Stimulated activated CD8-positive, alpha-beta memory T cell treated with anti-CD3 and anti-CD28 coated beads, Interleukin-12 subunit alpha, Interleukin-12 subunit beta, amount 100 ng/mL, for 24 hours (primary cell): ENCODE results near the gene TAF1.
A peak's percentile ranks its signal among the peaks of the same experiment; 100 is the strongest.
"Not testable (repeated sequence)": the region's sequence is repeated elsewhere in the genome, so short reads cannot be mapped to it uniquely, and the experiment has no call there.

Experiments used
- DNase-seq: peaks from one replicate; pipeline ENCODE4 v3.0.0-alpha.2; 2020; ENCODE audit errors: extremely low read depth

The TAF1 gene

DNA sequence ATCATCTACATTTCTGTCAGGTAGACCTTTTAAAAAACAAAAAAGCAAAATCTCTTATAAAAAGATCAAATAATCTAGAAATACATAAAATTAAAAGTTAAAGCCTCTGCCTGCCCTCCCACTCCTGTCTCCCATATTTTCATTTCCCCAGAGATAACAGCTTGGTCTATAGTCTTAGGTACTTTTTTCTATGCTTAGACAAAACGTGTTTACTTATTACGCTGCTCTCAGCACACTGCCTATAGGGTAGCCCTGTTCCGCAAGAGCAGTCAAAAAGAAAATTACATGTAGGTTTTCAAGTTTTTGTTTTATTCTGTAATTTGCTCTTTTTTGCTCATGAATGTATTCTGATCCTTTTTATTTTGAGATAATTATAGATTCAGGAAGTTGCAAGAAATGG, 73.3 kb downstream of the TAF1 start:
- no peak for DNase-seq

DNA sequence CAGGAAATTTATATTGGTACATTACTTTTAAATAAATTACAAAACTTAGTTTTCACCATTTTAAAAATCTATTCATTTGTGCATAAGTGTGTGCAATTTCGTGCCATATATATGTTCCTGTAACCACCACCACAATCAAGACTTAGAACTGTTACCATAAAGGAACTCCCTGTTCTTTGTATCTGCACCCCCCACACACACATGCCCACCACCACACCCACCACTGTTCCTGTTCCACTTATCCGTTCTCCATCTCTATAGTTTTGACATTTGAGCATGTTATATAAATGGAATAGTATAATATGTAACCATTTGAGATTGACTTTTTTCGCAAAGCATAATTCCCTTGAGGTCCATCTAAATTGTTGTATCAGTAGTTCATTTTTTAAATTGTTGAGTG, 73.7 kb downstream of the TAF1 start:
- DNase-seq, result no peak

DNA sequence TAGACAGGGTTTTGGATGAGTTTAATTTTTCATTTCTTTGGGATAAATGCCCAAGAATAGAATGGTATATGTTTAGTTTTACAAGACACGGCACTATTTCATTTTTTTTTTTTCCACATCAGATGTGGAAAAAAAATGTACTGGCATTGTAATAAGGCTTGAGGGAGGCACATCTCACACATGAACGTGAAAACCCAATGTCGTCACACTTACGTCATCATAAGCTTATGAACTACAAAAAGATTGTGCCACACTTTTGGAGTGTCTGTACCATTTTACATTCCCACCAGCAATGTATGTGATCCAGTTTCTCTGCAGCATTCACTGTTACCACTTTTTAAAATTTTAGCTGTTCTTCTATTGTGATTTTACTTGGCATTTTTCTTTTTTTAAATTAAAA, 74.2 kb downstream of the TAF1 start:
- DNase-seq, result no peak

DNA sequence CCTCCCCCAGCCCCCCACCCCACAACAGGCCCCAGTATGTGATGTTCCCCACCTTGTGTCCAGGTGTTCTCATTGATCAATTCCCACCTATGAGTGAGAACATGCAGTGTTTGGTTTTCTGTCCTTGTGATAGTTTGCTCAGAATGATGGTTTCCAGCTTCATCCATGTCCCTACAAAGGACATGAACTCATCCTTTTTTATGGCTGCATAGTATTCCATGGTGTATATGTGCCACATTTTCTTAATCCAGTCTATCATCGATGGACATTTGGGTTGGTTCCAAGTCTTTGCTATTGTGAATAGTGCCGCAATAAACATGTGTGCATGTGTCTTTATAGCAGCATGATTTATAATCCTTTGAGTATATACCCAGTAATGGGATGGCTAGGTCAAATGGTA, 75.7 kb downstream of the TAF1 start:
- DNase-seq, result not testable (repeated sequence)

DNA sequence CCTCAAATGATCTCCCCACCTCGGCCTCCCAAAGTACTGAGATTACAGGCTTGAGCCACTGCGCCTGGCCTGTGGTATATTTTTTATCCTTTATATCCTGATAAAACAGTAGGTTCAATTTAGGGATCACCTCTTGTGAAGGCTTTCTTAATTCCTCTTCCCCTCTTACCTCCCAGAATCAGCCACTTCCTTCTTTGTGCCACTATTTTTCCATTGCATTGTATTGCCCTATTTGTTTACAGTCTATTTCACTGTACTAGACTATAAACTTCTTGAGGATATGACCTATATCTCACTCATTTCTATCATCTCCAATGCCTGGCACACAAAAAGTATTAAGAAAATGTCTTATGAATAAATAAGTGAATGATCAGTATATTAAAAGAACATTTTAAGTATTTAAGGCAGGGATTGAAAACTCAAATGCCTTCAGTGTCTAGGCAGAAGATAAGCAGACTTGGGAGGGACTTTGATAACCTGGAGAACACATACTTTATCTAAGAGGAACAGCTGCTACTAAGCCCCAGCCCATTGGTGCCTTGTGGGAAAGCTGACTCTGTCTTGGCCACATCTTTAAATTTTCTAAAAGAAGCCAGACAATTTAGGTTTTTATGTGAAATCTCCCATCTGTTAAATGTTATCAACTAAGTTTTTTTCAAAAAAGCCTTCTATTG, 84.4 kb downstream of the TAF1 start:
- no peak for DNase-seq

DNA sequence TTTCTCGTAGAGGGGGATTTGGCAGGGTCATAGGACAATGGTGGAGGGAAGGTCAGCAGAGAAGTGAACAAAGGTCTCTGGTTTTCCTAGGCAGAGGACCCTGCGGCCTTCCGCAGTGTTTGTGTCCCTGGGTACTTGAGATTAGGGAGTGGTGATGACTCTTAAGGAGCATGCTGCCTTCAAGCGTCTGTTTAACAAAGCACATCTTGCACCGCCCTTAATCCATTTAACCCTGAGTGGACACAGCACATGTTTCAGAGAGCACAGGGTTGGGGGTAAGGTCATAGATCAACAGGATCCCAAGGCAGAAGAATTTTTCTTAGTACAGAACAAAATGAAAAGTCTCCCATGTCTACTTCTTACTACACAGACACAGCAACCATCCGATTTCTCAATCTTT, 85.4 kb downstream of the TAF1 start:
- DNase-seq, result not testable (repeated sequence)

DNA sequence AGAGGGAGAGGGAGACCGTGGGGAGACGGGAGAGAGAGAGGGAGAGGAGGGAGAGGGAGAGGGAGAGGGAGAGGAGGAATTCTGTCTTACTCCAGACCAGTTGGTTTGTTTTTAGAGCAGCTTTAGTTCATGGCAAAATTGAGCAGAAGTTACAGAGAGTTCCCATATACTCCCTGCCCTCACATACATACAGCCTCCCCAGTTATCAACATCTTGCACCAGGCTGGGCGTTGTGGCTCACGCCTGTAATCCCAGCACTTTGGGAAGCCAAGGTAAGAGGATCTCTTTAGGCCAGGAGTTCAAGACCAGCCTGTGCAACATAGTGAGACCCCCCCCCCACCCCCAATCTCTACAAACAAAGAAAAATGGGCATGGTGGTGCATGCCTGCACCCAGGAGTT, 86.9 kb downstream of the TAF1 start:
- DNase-seq, result no peak

DNA sequence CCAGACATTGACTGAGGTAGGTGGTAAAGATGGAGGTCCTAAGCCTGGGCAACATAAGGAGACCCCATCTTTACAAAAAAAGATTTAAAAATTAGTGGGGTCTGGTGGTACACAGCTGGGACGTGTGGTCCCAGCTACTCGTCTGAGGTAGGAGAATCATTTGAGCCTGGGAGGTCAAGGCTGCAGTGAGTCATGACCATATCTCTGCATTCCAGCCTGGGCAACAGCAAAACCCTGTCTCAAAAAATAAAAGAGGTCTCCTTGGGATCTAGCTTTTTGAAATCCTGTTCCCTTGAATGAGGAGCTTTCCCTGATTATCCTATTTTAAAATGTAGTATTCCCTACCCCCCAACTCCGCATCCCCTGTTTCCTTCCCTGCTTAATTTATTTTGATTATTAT, 88.1 kb downstream of the TAF1 start:
- no peak for DNase-seq

DNA sequence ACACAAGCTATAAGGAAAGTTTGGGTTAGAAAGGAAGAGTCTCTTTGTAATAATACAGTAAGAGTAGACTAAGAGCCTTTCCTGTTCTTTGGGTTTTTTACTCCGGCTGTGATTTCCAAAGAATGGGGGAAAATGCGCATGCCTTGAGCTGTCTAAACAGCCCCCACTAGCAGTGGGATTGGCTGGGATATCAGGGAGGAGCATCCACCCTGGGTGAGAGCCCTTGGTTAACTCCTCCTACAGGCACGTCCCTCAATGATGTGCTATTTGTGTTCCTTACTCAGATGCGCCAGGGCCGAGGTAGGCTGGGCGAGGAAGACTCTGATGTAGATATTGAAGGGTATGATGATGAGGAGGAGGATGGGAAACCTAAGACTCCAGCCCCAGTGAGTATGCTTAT, 92.7 kb downstream of the TAF1 start:
- DNase-seq, result no peak

DNA sequence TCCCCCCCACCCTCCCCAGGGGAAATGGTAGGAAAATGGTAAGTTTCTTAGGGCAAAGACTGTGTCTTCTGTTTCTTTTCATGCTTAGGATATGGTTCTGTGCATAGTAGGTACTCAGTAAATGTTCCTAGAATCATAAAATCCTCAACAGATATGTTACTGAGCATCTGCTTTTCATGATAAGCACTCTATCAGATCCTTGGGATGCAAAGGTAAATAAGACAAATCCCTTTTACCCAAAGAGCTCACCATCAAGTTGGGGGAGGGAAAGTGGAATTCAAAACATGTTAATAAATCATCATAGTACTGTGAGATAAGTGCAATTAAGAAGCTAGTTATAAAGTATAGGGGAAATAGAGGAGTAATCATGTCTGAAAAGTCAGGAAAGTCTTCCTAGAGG, 98.8 kb downstream of the TAF1 start:
- no peak for DNase-seq

DNA sequence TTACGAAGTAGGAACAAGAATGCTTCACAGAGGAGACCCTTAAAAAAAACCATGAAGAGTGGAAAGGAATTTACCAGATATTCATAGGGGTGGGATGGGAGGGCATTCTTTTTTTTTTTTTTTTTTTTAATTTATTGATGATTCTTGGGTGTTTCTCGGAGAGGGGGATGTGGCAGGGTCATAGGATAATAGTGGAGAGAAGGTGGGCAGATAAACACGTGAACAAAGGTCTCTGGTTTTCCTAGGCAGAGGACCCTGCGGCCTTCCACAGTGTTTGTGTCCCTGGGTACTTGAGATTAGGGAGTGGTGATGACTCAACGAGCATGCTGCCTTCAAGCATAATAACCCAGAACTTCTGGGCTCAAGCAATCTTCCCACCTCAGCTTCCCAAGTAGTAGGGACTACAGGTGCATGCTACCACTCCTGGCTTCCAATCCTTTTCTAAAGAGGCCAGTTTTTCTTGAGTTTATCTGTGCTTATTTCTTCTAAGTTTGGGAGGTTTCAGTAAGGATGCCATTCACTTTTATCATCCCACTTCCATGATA, 100.9 kb downstream of the TAF1 start:
- no peak for DNase-seq

DNA sequence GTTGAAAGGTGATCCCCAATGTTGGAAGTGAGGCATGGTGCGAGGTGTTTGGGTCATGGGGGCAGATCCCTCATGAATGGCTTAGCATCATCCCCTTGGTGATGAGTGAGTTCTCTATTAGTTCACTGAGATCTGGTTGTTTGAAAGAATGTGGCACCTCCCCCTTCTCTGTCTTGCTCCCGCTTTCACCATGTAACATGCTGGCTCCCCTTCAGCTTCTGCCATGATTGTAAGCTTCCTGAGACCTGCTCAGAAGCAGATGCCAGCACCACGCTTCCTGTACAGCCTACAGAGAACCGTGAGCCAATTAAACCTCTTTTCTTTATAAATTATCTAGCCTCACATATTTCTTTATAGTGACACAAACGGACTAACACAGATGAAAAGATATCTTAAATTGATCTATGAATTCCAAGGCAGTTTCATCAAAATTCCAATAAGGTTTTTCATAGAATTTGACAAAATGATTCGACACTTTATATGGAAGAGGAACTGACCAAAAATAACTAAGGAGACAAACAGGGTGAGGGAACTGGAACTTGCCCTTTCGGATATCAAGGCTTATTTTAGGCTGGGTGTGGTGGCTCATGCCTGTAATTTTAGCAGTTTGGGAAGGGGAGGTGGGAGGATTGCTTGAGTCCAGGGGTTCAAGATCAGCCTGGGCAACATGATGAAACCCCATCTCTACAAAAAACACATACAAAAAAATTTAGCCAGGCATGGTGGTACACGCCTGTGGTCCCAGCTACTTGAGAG, 109.8 kb downstream of the TAF1 start:
- no peak for DNase-seq

DNA sequence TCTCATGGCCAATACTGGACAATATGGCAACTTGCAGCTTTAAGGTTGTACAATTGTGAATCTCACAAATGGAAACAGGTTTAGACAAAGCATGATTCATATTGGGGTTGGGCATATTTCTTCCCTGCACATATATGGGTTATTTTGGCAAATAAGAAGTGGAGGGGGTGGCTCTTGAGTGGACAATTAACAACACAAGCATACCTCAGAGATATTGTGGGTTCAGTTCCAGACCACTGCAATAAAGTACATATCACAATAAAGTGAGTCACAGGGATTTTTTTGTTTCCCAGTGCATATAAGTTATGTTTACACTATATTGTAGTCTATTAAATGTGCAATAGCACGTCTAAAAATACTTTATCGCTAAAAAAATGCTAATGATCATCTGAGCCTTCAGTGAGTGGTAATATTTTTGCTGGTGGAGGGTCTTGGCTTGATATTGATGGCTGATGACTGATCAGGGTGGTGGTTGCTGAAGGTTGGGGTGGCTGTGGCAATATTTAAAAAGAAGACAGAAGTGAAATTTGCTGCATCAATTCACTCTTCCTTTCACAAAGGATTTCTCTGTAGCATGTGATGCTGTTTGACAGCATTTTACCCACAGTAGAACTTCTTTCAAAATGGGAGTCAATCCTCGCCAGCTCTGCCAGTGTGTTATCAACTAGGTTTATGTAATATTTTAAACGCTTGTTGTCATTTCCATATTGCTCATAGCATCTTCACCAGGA, 116.2 kb downstream of the TAF1 start:
- DNase-seq, result no peak

DNA sequence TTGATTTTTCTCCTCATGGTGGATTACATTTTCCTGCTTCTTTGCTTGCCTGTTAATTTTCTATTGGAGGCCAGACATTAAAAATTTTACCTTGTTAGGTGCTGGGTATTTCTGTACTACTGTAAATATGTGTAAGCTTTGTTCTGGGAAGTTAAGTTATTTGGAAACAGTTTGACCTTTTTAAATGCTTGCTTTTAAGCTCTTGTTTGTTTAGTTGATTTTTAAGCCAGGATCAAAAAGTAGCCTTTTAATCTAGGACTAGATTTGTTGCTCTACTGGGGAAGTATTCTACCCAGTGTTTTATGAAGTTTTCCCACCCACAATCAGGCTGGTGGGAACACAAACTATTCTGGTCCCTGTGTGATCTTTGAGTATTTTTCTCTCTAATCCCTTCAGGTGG, 121.7 kb downstream of the TAF1 start:
- DNase-seq, result no peak

DNA sequence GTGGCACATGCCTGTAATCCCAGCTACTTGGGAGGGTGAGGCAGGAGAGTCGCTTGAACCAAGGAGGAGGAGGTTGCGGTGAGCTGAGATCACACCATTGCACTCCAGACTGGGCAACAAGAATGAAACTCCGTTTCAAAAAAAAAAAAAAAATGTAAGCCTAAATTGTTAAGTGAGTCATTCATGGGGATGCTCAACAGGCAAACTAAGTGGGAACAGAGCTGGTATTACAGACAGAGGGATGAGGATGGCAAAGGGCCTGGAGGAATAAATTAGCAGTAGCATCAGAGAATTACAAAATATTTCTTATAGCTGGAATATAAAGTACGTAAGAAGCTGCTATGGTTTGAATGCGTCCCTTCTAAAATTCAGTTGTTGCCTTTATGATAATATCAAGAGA, 123.4 kb downstream of the TAF1 start:
- no peak for DNase-seq

DNA sequence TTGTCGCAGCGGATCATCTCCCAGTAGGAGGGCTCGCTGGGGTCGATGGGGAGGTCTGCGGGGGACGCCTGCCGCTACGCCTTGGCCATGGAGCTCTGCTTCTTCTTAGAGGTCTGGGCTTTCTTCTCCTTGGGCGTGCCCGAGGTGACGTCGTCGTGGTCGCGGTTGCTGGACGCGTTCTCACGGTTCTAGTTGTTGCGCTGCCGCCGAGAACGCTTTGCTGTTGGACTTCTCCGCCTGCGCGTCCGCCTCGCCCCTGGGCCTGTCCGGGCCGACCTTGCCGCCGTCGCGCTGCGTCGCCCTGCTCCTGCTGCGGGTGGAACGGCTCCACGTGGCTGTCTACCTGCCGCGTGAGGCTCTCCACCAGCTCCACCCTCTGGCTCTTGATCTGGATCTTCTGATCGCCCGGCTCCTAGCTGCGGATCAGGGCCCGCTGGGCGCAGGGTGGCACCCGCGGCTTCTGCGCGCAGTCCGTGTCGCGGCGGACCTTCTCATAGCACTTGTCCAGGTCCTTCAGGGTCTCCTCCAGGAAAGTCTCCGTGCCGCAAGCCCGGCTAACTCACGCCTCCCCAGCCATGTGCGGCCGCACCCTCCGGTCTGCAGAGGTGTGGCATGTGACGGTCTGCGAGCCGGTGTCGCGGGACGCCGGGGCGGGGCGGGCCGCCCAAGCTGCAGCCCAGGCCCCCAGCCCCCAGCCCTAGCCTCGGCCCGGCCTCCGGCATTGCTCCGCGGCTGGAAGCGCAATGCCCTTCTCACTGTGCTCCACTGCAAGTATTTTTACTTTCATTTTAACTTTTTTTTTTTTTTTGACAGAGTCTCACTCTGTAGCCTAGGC, 126.3 kb downstream of the TAF1 start:
- DNase-seq, result peak; percentile 11

DNA sequence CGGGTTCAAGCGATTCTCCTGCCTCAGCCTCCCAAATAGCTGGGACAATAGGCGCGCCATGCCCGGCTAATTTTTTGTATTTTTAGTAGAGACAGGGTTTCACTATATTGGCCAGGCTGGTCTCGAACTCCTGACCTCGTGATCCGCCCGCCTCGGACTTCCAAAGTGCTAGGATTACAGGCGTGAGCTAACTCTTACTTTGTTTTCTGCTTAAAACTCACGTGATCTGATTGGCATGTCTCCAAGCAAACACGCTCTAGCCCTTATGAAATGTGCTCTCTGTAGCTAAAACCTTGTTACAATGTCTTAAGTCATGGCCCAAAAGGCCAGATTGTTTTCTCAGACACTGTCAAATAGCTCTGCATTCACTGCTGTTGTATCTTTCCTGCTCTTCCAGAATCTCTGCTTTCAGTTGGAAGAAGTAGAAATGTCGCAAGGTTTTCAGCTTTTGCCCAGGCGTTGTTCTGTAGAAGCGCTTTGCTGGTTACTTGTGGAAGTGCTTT, 127.0 kb downstream of the TAF1 start:
- DNase-seq, result no peak

DNA sequence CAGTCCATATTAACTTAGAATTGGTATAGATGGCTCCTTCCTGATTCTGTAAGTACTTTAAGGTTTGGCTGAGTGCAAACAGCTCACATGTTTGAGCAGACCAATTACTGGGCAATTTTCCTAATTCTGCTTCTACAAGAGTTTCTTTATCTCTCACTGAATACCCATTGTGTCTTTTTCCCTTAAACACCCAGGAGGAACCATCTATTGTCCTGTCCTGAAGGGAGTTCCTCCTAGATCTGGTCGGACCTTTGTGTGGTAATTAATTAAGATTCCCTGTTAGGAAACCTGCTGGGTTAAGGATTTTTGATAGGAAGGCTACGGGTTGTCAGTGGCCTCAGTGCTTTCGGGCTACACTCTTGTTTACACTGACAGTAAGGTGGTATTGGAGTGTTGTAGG, 129.8 kb downstream of the TAF1 start:
- DNase-seq, result not testable (repeated sequence)

DNA sequence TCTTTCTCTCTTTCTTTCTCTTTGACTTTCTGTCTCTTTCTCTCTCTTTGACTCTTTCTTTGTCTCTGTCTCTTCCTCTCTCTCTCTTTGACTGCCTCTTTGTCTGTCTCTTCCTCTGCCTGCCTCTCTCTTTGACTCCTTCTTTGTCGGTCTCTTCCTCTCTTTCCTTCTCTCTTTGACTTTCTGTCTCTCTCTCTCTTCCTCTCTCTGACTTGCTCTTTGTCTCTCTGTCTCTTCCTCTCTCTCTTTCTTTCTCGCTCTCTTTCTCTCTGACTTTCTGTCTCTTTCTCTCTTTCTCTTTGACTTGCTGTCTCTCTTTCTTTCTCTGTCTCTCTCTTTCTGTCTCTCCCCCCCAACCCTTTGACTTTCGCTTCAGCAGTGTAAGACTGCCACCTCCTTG, 130.3 kb downstream of the TAF1 start:
- DNase-seq, result no peak

DNA sequence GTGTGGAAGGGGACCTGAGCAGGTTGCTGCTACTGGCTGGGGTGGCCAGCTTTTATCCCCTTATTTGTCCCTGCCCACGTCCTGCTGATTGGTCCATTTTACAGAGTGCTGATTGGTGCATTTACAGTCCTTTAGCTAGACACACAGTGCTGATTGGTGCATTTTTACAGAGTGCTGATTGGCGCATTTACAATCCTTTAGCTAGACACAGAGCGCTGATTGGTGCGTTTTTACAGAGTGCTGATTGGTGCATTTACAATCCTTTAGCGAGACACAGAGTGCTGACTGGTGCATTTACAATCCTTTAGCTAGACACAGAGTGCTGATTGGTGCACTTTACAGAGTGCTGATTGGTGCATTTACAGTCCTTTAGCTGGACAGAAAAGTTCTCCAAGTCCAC, 135.9 kb downstream of the TAF1 start:
- not testable (repeated sequence) for DNase-seq

DNA sequence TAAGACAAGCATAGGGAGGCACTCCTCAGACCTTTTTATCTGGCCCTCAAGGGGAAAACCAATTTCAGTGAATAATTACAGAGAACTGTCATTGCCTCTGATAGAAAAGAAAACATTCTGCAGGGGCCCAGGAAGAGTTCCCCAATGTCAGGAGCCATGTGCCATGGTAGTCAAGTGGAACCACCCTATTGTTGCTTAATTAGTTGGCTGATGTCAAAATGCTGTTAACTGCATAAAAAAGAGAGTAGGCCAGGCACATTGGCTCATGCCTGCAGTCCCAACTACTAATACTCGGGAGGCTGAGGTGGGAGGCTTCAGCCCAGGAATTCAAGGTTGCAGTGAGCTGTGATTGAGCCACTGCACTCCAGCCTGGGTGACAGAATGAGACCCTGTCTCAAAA, 138.2 kb downstream of the TAF1 start:
- DNase-seq, result no peak

DNA sequence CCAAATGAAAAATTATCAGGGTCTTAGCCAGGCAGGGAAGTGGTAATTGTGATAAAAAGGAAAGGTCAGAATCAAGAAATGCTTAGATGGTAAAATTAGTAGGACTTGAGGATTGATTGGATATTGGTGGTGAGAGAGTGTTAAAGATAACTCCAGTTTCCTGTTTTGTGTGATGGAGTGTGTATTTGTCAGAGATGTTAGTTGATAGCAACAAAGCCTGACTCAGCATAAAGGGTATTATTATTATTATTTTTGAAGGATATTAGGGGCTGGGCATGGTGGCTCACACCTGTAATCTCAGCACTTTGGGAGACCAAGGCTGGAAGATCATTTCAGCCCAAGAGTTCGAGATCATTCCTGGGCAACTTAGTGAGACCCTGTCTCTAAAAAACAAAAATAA, 143.1 kb downstream of the TAF1 start:
- DNase-seq, result no peak
